Measurements from ENCODE around the gene ZIC5. TPM values are rescaled to one million over a fixed set of nuclear protein-coding genes. Genes with fewer than 3 reads are reported as not detected.

ZIC5 gene
- total and polyA plus RNA-seq, 2 of the 13 experiments (the other 11 are each of a cell fraction or from before 2014, with no cell fraction given): 0.02 to 0.07 TPM

- H3K9ac ChIP-seq (ENCODE audit: insufficient read depth, low read depth, low read length): no peak overlapping the region
- ChIA-PET POLR2A (no interaction called here), CTCF (ENCODE audit: low intra/inter-chr PET ratio, low total read pairs) (no interaction called here)
- no peak overlapping the region for H3K27ac ChIP-seq (ENCODE audit: extremely low read length, insufficient read depth, low read length)
- ATAC-seq (peak; percentile 48), FAIRE-seq (no peak), DNase-seq (ENCODE audit: low spot score) (no peak)
- no peak for TF ChIP-seq ARNT (IDR thresholded peaks at IDR 0.05)
- TF ChIP-seq SRSF9 (IDR thresholded peaks at IDR 0.05; ENCODE audit: borderline replicate concordance, insufficient read depth, low read depth, low read length, poor library complexity, severe bottlenecking): no peak
- TF ChIP-seq, protein P1, sequence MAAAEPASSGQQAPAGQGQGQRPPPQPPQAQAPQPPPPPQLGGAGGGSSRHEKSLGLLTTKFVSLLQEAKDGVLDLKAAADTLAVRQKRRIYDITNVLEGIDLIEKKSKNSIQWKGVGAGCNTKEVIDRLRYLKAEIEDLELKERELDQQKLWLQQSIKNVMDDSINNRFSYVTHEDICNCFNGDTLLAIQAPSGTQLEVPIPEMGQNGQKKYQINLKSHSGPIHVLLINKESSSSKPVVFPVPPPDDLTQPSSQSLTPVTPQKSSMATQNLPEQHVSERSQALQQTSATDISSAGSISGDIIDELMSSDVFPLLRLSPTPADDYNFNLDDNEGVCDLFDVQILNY (CRISPR knock-in tag; conservative IDR thresholded peaks at IDR 0.05): no peak
- TF ChIP-seq NONO (IDR thresholded peaks at IDR 0.05): no peak
- no peak for TF ChIP-seq NONO (CRISPR knock-in tag; conservative IDR thresholded peaks at IDR 0.05)
- no peak for TF ChIP-seq ZNF558 (CRISPR knock-in tag; IDR thresholded peaks at IDR 0.05; ENCODE audit: borderline replicate concordance)
- TF ChIP-seq ZBTB8A (CRISPR knock-in tag; IDR thresholded peaks at IDR 0.05; ENCODE audit: borderline replicate concordance, low read depth): no peak
- no peak for TF ChIP-seq CBFB (CRISPR knock-in tag; IDR thresholded peaks at IDR 0.05)
- TF ChIP-seq GABPA (IDR thresholded peaks at IDR 0.05; ENCODE audit: low read depth, low read length): no peak
- TF ChIP-seq GABPA (CRISPR knock-in tag; IDR thresholded peaks at IDR 0.05; ENCODE audit: low read depth): no peak
- TF ChIP-seq ZBTB42 (CRISPR knock-in tag; IDR thresholded peaks at IDR 0.05): no peak
- no peak for TF ChIP-seq ZNF207 (IDR thresholded peaks at IDR 0.05; ENCODE audit: borderline replicate concordance)
- no peak for TF ChIP-seq E2F2 (CRISPR knock-in tag; IDR thresholded peaks at IDR 0.05; ENCODE audit: borderline replicate concordance)
- no peak for TF ChIP-seq NPAS2 (CRISPR knock-in tag; IDR thresholded peaks at IDR 0.05; ENCODE audit: borderline replicate concordance)
- TF ChIP-seq HOMEZ (CRISPR knock-in tag; IDR thresholded peaks at IDR 0.05; ENCODE audit: low read depth): no peak
- in situ Hi-C loops (cut with HindIII; ENCODE audit: extremely low pct_ligation_motif_present, low pct_unique_long_range_greater_than_20kb): loop anchor here (10.0 kb wide), 1 partner anchor 245 kb away; no protein-coding TSS in a partner anchor
- H3K4me1 ChIP-seq (ENCODE audit: insufficient read depth, low read length): peaks cover 17% of the 10 kb centered on the region
- no peaks in the 10 kb centered on the region for H4K20me1 ChIP-seq (ENCODE audit: insufficient read depth, low read length)
- H2AFZ ChIP-seq (ENCODE audit: low read length): no peak overlapping the region
- H3K36me3 ChIP-seq (replicated peaks in 1 of 2; ENCODE audit: control insufficient read depth in 1 of 2, insufficient read depth in 2 of 2, low read length in 2 of 2): no peaks in the 10 kb centered on the region
- H3K79me2 ChIP-seq (ENCODE audit: insufficient read depth, low read length): no peaks in the 10 kb centered on the region
- peaks cover 4 to 41% of the 10 kb centered on the region in 2 experiments; a peak in 4 of 5 replicates for H3K27me3 ChIP-seq (ENCODE audit: control insufficient read depth in 1 of 2, insufficient read depth in 2 of 2, low read length in 2 of 2)
- BruUV-seq (replicated peaks): no TSS peak
- H3K4me2 ChIP-seq (ENCODE audit: low read depth, low read length): peak overlapping the region; percentile 57
- H3K4me3 ChIP-seq (replicated peaks in 1 of 3; ENCODE audit: insufficient read depth in 1 of 3, low read depth in 2 of 3, low read length in 3 of 3): peak overlapping the region; percentile 17 to 39 (median 20); a peak in 3 of 6 replicates
- WGBS (ENCODE audit: low lambda C conversion rate): 80% methylated on average over 34 of the region's 42 CpGs
- no peaks in the 10 kb centered on the region for H3K9me3 ChIP-seq (ENCODE audit: low read length)
- intact Hi-C loops (cut with micrococcal nuclease; ENCODE audit: unreplicated experiment): loop anchor here (10.0 kb wide), 1 partner anchor 525 kb away; no protein-coding TSS in a partner anchor
These were observed 17.9 kb upstream of the ZIC5 start for GRCh38 chr13:99989276-99990125.
